Lung (tissue), 12 donors: ENCODE data around the gene VENTX. TPM values are rescaled to one million over a fixed set of nuclear protein-coding genes. Genes with fewer than 3 reads are reported as not detected.

Experiments
- ATAC-seq: fragments of 200-7000 bp; cut with Tn5 transposase; one replicate; pipeline ENCODE4 v1.9.1; 2020; ENCODE audit warnings: moderate number of reproducible peaks; ENCODE audit not compliant: insufficient read depth, low FRiP score
- DNase-seq, 3 donors: peaks; one replicate each; pipeline ENCODE4 v3.0.0-alpha.2; 2013 to 2017
- H3K27ac ChIP-seq, 2 donors: one replicate each; pipeline ENCODE4 v1.5.1; 2013; ENCODE audit warnings: mild to moderate bottlenecking in 2 of 2, moderate library complexity in 2 of 2, control low read depth in 1 of 2, inconsistent platforms in 1 of 2, low read depth in 1 of 2, low read length in 1 of 2
- H3K27me3 ChIP-seq, 3 donors: one replicate each; pipeline ENCODE4 v1.5.1; 2013; ENCODE audit warnings: low read length in 2 of 3; ENCODE audit not compliant: control insufficient read depth in 3 of 3, insufficient read depth in 3 of 3
- H3K36me3 ChIP-seq, 4 donors: one replicate each; pipeline ENCODE4 v1.5.1; 2013; ENCODE audit warnings: low read length in 4 of 4, mild to moderate bottlenecking in 1 of 4, moderate library complexity in 1 of 4; ENCODE audit not compliant: control insufficient read depth in 4 of 4, insufficient read depth in 4 of 4
- H3K4me1 ChIP-seq, 5 donors: one replicate each; pipeline ENCODE4 v1.5.1; 2013; ENCODE audit warnings: low read length in 5 of 5, mild to moderate bottlenecking in 2 of 5, moderate library complexity in 1 of 5; ENCODE audit not compliant: control insufficient read depth in 5 of 5, insufficient read depth in 5 of 5
- H3K4me3 ChIP-seq: one replicate; pipeline ENCODE4 v1.5.1; 2013; ENCODE audit warnings: mild to moderate bottlenecking, control low read depth, moderate library complexity
- H3K9ac ChIP-seq, 2 donors: one replicate each; pipeline ENCODE4 v1.5.1; 2013; ENCODE audit warnings: low read length in 2 of 2, control low read depth in 1 of 2; ENCODE audit not compliant: insufficient read depth in 1 of 2
- H3K9me3 ChIP-seq, 4 donors: one replicate each; pipeline ENCODE4 v1.5.1; 2013; ENCODE audit warnings: low read length in 3 of 4, mild to moderate bottlenecking in 1 of 4, moderate library complexity in 1 of 4; ENCODE audit not compliant: control insufficient read depth in 4 of 4, insufficient read depth in 3 of 4
- WGBS, 2 donors: extraction: QIAGEN DNeasy Blood & Tissue Kit; methylation state at CpG; one replicate each; pipeline ENCODE4 v1.1.7; 2013; 5-methylcytosine and 5-hydroxymethylcytosine counted together
- polyA plus RNA-seq, 2 donors: library from polyadenylated mRNA; stranded (reverse); fragments of 200-250 nt; gene quantifications; one replicate each; pipeline ENCODE4 v1.2.1, GENCODE V29; 2013
- total RNA-seq, 2 donors: library from RNA; depleted of rRNA in 1 of 2; stranded (reverse); fragments of >200 nt in 1 of 2; gene quantifications; one replicate each; pipeline ENCODE4 v1.2.1, GENCODE V29; 2014 to 2021
- TF ChIP-seq, protein P1 (sequence below): IDR thresholded peaks from 2 replicates; pipeline ENCODE4 v1.5.1; 2012; ENCODE audit warnings: mild to moderate bottlenecking; ENCODE audit errors: control extremely low read depth, extremely low read depth
- donor health status: control.
- donor health status: control.
- donor health status: Bipolar disorder and iron deficiency.
- donor health status: healthy.
- donor health status: DM: yes; HTN: yes; CAD: no.

The VENTX gene
- total and polyA plus RNA-seq, 4 donors = 0.46 to 4.0 (median 2.4) TPM

GRCh38 chr10:133277993-133278576, 40.4 kb downstream of the VENTX start:
- no peak overlapping the region for H3K9ac ChIP-seq
- no peak overlapping the region for H3K4me3 ChIP-seq
- peaks cover 3 to 44% (median 19%) of the 10 kb centered on the region in 4 donors for H3K36me3 ChIP-seq
- TF ChIP-seq, protein P1, sequence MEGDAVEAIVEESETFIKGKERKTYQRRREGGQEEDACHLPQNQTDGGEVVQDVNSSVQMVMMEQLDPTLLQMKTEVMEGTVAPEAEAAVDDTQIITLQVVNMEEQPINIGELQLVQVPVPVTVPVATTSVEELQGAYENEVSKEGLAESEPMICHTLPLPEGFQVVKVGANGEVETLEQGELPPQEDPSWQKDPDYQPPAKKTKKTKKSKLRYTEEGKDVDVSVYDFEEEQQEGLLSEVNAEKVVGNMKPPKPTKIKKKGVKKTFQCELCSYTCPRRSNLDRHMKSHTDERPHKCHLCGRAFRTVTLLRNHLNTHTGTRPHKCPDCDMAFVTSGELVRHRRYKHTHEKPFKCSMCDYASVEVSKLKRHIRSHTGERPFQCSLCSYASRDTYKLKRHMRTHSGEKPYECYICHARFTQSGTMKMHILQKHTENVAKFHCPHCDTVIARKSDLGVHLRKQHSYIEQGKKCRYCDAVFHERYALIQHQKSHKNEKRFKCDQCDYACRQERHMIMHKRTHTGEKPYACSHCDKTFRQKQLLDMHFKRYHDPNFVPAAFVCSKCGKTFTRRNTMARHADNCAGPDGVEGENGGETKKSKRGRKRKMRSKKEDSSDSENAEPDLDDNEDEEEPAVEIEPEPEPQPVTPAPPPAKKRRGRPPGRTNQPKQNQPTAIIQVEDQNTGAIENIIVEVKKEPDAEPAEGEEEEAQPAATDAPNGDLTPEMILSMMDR = no peak
- H3K27me3 ChIP-seq = no peaks in the 10 kb centered on the region
- ATAC-seq (no peak), DNase-seq (no peak)
- 41 to 63% methylated on average over 12 of the region's 12 CpGs for WGBS, 2 donors
- H3K9me3 ChIP-seq = no peaks in the 10 kb centered on the region
- peaks cover 0 to 11% (median 6%) of the 10 kb centered on the region in 5 donors for H3K4me1 ChIP-seq
- H3K27ac ChIP-seq = peak overlapping the region in 1 of 2 donors; percentile 54

DNA sequence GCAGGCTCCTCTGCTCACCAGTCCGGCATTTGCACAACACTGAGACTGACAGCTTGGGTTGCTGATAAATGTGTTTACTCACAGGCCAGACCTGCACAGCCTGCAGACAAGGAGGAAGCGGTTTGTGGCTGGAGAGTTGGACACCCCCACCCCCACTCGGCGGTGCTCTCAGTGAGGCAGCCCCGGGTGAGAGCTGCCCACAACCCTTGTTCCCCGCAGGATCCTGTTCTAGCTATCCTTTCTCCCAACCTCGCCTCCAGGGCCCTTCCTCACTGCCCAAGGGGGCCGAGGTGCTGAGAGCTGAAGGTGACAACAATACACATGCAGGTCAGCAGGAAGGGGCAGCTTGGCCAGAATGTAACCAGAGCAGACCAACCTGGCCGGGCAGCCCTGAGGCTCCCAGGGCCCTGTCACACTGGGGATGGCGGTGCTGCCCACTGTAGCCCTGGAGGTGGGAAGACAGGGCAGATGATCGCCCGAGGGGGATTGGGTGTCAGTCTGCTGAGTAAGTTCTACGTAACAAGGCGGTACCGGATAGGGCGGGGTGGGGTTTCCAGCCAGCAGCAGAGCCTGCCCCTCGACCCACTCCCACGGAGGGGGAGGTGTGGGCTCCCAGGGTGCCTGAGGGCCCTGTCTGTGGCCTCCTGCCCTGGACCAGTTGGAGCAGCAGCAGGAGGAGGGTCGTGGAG, 41.1 kb downstream of the VENTX start:
- Histone ChIP-seq H3K9me3 (peaks cover 0 to 2% (median 0%) of the 10 kb centered on the region in 4 donors), H3K4me3 (no peak overlapping the region), H3K27me3 (no peaks in the 10 kb centered on the region), H3K4me1 (peaks cover 0 to 11% (median 6%) of the 10 kb centered on the region in 5 donors), H3K9ac (no peak overlapping the region), H3K27ac (peak overlapping the region in 1 of 2 donors; percentile 54), H3K36me3 (peaks cover 8 to 50% (median 23%) of the 10 kb centered on the region in 4 donors)
- DNase-seq = peak in 1 of 3 donors; percentile 35
- ATAC-seq = peak; percentile 36
- TF ChIP-seq, protein P1 = no peak
- WGBS, 2 donors = 30 to 52% methylated on average over 17 to 19 of the region's 19 CpGs

- ATAC-seq (no peak), DNase-seq (no peak)
- WGBS, 2 donors = 44 to 71% methylated on average over 24 of the region's 24 CpGs
- no peak overlapping the region for H3K9ac ChIP-seq
- no peak overlapping the region for H3K4me3 ChIP-seq
- H3K4me1 ChIP-seq = peaks cover 0 to 11% (median 6%) of the 10 kb centered on the region in 5 donors
- H3K36me3 ChIP-seq = peaks cover 8 to 57% (median 28%) of the 10 kb centered on the region in 4 donors
- peaks cover 0 to 4% (median 0%) of the 10 kb centered on the region in 4 donors for H3K9me3 ChIP-seq
- H3K27ac ChIP-seq = peak overlapping the region in 1 of 2 donors; percentile 54
- TF ChIP-seq, protein P1 = no peak
- no peaks in the 10 kb centered on the region for H3K27me3 ChIP-seq
These were observed 41.9 kb downstream of the VENTX start for GRCh38 chr10:133279326-133280226.
